Activated T-cell treated with anti-CD3 and anti-CD28 coated beads, Interleukin-2, amount 50 U/mL, for 24 hours (primary cell): ENCODE data around the gene MMD2.
"Not testable (repeated sequence)": the region's sequence is repeated elsewhere in the genome, so short reads cannot be mapped to it uniquely, and the experiment has no call there.

Source experiments
- DNase-seq: peaks from one replicate; pipeline ENCODE4 v3.0.0-alpha.2; 2020
- H3K27ac Mint-ChIP-seq: 2 replicates; pipeline ENCODE4 v1.8.0; 2020; ENCODE audit warnings: mild to moderate bottlenecking, mixed read lengths
- H3K27me3 Mint-ChIP-seq: 2 replicates; pipeline ENCODE4 v1.8.0; 2020; ENCODE audit warnings: mixed read lengths
- H3K36me3 Mint-ChIP-seq: 2 replicates; pipeline ENCODE4 v1.8.0; 2020; ENCODE audit warnings: low read depth, mixed read lengths
- H3K4me1 Mint-ChIP-seq: 2 replicates; pipeline ENCODE4 v1.8.0; 2020; ENCODE audit warnings: low read depth, mixed read lengths
- H3K4me3 Mint-ChIP-seq: 2 replicates; pipeline ENCODE4 v1.8.0; 2020; ENCODE audit warnings: mild to moderate bottlenecking, moderate library complexity, mixed read lengths
- H3K9me3 Mint-ChIP-seq: 2 replicates; pipeline ENCODE4 v1.8.0; 2020; ENCODE audit warnings: mixed read lengths

The MMD2 gene

GRCh38 chr7:4958477-4959301, at the start of gene MMD2:
Gene MMD2, minus strand, starts transcription at chr7:4959187. Its CDS starts 170 bp downstream, at chr7:4959017.
- Mint-ChIP-seq H3K27me3 (peaks cover 59% of the 10 kb centered on the region), H3K4me1 (peaks cover 7% of the 10 kb centered on the region), H3K4me3 (peak within 1 kb of the TSS; percentile 51), H3K9me3 (no peaks in the 10 kb centered on the region), H3K27ac (no peak within 1 kb of the TSS), H3K36me3 (no peaks in the 10 kb centered on the region)
- DNase-seq: no peak

GRCh38 chr7:5005066-5005465, 46.1 kb upstream of the MMD2 start:
- DNase-seq: no peak
- Mint-ChIP-seq H3K4me1 (no peaks in the 10 kb centered on the region), H3K9me3 (peaks cover 5% of the 10 kb centered on the region), H3K36me3 (peaks cover 78% of the 10 kb centered on the region), H3K4me3 (no peak overlapping the region), H3K27me3 (no peaks in the 10 kb centered on the region), H3K27ac (no peak overlapping the region)

GRCh38 chr7:5001911-5002310, 42.9 kb upstream of the MMD2 start:
- no peak overlapping the region for H3K27ac Mint-ChIP-seq
- no peaks in the 10 kb centered on the region for H3K9me3 Mint-ChIP-seq
- no peaks in the 10 kb centered on the region for H3K27me3 Mint-ChIP-seq
- peaks cover 13% of the 10 kb centered on the region for H3K4me1 Mint-ChIP-seq
- no peak overlapping the region for H3K4me3 Mint-ChIP-seq
- no peak for DNase-seq
- H3K36me3 Mint-ChIP-seq: peaks cover 79% of the 10 kb centered on the region

GRCh38 chr7:5001003-5001402, 42.0 kb upstream of the MMD2 start:
- Mint-ChIP-seq H3K4me3 (no peak overlapping the region), H3K27ac (peak overlapping the region; percentile 55), H3K36me3 (peaks cover 87% of the 10 kb centered on the region), H3K27me3 (no peaks in the 10 kb centered on the region), H3K9me3 (no peaks in the 10 kb centered on the region), H3K4me1 (peaks cover 13% of the 10 kb centered on the region)
- DNase-seq: no peak

- H3K27ac Mint-ChIP-seq: peak overlapping the region; percentile 60
- H3K36me3 Mint-ChIP-seq: peaks cover 88% of the 10 kb centered on the region
- DNase-seq: no peak
These were observed 40.5 kb upstream of the MMD2 start for GRCh38 chr7:4999369-4999950.

GRCh38 chr7:4998910-4999309, 39.9 kb upstream of the MMD2 start:
- no peaks in the 10 kb centered on the region for H3K27me3 Mint-ChIP-seq
- H3K4me3 Mint-ChIP-seq: no peak overlapping the region
- peaks cover 13% of the 10 kb centered on the region for H3K4me1 Mint-ChIP-seq
- no peaks in the 10 kb centered on the region for H3K9me3 Mint-ChIP-seq
- H3K27ac Mint-ChIP-seq: peak overlapping the region; percentile 60
- peaks cover 89% of the 10 kb centered on the region for H3K36me3 Mint-ChIP-seq
- DNase-seq: no peak

More at GRCh38 chr7:4999369-4999950, 40.5 kb upstream of the MMD2 start:
- no peak overlapping the region for H3K4me3 Mint-ChIP-seq
- peaks cover 13% of the 10 kb centered on the region for H3K4me1 Mint-ChIP-seq
- no peaks in the 10 kb centered on the region for H3K9me3 Mint-ChIP-seq
- H3K27me3 Mint-ChIP-seq: no peaks in the 10 kb centered on the region

GRCh38 chr7:4998244-4998643, 39.3 kb upstream of the MMD2 start:
- H3K4me3 Mint-ChIP-seq: no peak overlapping the region
- no peaks in the 10 kb centered on the region for H3K27me3 Mint-ChIP-seq
- peak overlapping the region; percentile 53 for H3K27ac Mint-ChIP-seq
- H3K36me3 Mint-ChIP-seq: peaks cover 91% of the 10 kb centered on the region
- no peak for DNase-seq
- peaks cover 13% of the 10 kb centered on the region for H3K4me1 Mint-ChIP-seq
- no peaks in the 10 kb centered on the region for H3K9me3 Mint-ChIP-seq

GRCh38 chr7:4996696-4997222, 37.8 kb upstream of the MMD2 start:
- H3K36me3 Mint-ChIP-seq: peaks cover 93% of the 10 kb centered on the region
- no peaks in the 10 kb centered on the region for H3K9me3 Mint-ChIP-seq
- H3K4me1 Mint-ChIP-seq: peaks cover 13% of the 10 kb centered on the region
- H3K27me3 Mint-ChIP-seq: no peaks in the 10 kb centered on the region
- DNase-seq: no peak
- H3K27ac Mint-ChIP-seq: no peak overlapping the region
- H3K4me3 Mint-ChIP-seq: no peak overlapping the region

GRCh38 chr7:4995429-4995969, 36.5 kb upstream of the MMD2 start:
- Mint-ChIP-seq H3K4me1 (peaks cover 13% of the 10 kb centered on the region), H3K36me3 (peaks cover 91% of the 10 kb centered on the region), H3K4me3 (no peak overlapping the region), H3K27me3 (no peaks in the 10 kb centered on the region), H3K27ac (peak overlapping the region; percentile 66), H3K9me3 (no peaks in the 10 kb centered on the region)
- no peak for DNase-seq

- Mint-ChIP-seq H3K27ac (no peak overlapping the region), H3K9me3 (no peaks in the 10 kb centered on the region), H3K4me1 (peaks cover 7% of the 10 kb centered on the region), H3K36me3 (peaks cover 93% of the 10 kb centered on the region), H3K4me3 (no peak overlapping the region), H3K27me3 (no peaks in the 10 kb centered on the region)
- no peak for DNase-seq
These were observed 34.5 kb upstream of the MMD2 start for GRCh38 chr7:4993471-4993870.

GRCh38 chr7:4982741-4983140, 23.8 kb upstream of the MMD2 start:
- H3K36me3 Mint-ChIP-seq: peaks cover 96% of the 10 kb centered on the region
- not testable (repeated sequence) for DNase-seq, H3K9me3 Mint-ChIP-seq, H3K4me3 Mint-ChIP-seq, H3K27me3 Mint-ChIP-seq
- H3K27ac Mint-ChIP-seq: peak overlapping the region; percentile 19
- H3K4me1 Mint-ChIP-seq: peaks cover 48% of the 10 kb centered on the region

- not testable (repeated sequence) for H3K27me3 Mint-ChIP-seq, DNase-seq, H3K4me3 Mint-ChIP-seq, H3K9me3 Mint-ChIP-seq
- Mint-ChIP-seq H3K4me1 (peaks cover 55% of the 10 kb centered on the region), H3K27ac (peak overlapping the region; percentile 27), H3K36me3 (peaks cover 96% of the 10 kb centered on the region)
These were observed 22.4 kb upstream of the MMD2 start for GRCh38 chr7:4981295-4981890.

- H3K27ac Mint-ChIP-seq: peak overlapping the region; percentile 59
- peaks cover 46% of the 10 kb centered on the region for H3K4me1 Mint-ChIP-seq
- H3K9me3 Mint-ChIP-seq, DNase-seq, H3K27me3 Mint-ChIP-seq: not testable (repeated sequence)
- H3K4me3 Mint-ChIP-seq: peak overlapping the region; percentile 63
- peaks cover 48% of the 10 kb centered on the region for H3K36me3 Mint-ChIP-seq
These were observed 16.6 kb upstream of the MMD2 start for GRCh38 chr7:4975626-4976025.

- Mint-ChIP-seq H3K9me3 (no peaks in the 10 kb centered on the region), H3K4me1 (peaks cover 34% of the 10 kb centered on the region), H3K27ac (peak overlapping the region; percentile 98), H3K4me3 (peak overlapping the region; percentile 94), H3K27me3 (no peaks in the 10 kb centered on the region), H3K36me3 (peaks cover 31% of the 10 kb centered on the region)
- peak; percentile 97 for DNase-seq
These were observed 14.8 kb upstream of the MMD2 start for GRCh38 chr7:4973728-4974198.
